A549 (cell line): Measurements from ENCODE around the gene PUS1.

Source experiments
- BHLHE40 ChIP-seq: IDR thresholded peaks from 2 replicates; pipeline ENCODE4 v1.6.1; 2012; ENCODE audit warnings: low read depth, low read length, inconsistent platforms
- MYC ChIP-seq: IDR thresholded peaks from 2 replicates; pipeline ENCODE4 v1.6.1; 2012; ENCODE audit warnings: mild to moderate bottlenecking, inconsistent platforms, low read length, improper control_type of control experiment, borderline replicate concordance
- RAD21 ChIP-seq, 2 experiments: fragments of >200 bp in 1 of 2; sonication (Bioruptor Twin) in 1 of 2; formaldehyde crosslinking in 1 of 2; IDR thresholded peaks in 1 of 2; conservative IDR thresholded peaks in 1 of 2; 2 replicates in 1 of 2; 3 replicates in 1 of 2; pipeline ENCODE4 v1.6.1; 2012 to 2018; ENCODE audit warnings: inconsistent platforms in 1 of 2
- ZNF302 ChIP-seq: fragments of 250-450 bp; sonication (Bioruptor Pico); IDR thresholded peaks from 2 replicates; pipeline ENCODE4 v1.9.0; 2021; ENCODE audit warnings: inconsistent platforms, mild to moderate bottlenecking, moderate library complexity
- TF ChIP-seq, protein P1 (sequence below): fragments of >200 bp; sonication (Bioruptor Twin); formaldehyde crosslinking; IDR thresholded peaks from 3 replicates; pipeline ENCODE4 v1.5.1; 2016
- TF ChIP-seq, protein P2 (sequence below): IDR thresholded peaks from 2 replicates; pipeline ENCODE4 v1.6.1; 2012
- TF ChIP-seq, protein P3 (sequence below): fragments of 200-600 bp; sonication (generic); IDR thresholded peaks from 2 replicates; pipeline ENCODE4 v1.6.1; 2016; ENCODE audit warnings: antibody characterized with exemption, mild to moderate bottlenecking, moderate library complexity
- TF ChIP-seq, protein P4 (sequence below): fragments of 150-350 bp; IDR thresholded peaks from 2 replicates; pipeline ENCODE4 v1.6.1; 2014; ENCODE audit warnings: low read depth, mild to moderate bottlenecking, low read length

DNA sequence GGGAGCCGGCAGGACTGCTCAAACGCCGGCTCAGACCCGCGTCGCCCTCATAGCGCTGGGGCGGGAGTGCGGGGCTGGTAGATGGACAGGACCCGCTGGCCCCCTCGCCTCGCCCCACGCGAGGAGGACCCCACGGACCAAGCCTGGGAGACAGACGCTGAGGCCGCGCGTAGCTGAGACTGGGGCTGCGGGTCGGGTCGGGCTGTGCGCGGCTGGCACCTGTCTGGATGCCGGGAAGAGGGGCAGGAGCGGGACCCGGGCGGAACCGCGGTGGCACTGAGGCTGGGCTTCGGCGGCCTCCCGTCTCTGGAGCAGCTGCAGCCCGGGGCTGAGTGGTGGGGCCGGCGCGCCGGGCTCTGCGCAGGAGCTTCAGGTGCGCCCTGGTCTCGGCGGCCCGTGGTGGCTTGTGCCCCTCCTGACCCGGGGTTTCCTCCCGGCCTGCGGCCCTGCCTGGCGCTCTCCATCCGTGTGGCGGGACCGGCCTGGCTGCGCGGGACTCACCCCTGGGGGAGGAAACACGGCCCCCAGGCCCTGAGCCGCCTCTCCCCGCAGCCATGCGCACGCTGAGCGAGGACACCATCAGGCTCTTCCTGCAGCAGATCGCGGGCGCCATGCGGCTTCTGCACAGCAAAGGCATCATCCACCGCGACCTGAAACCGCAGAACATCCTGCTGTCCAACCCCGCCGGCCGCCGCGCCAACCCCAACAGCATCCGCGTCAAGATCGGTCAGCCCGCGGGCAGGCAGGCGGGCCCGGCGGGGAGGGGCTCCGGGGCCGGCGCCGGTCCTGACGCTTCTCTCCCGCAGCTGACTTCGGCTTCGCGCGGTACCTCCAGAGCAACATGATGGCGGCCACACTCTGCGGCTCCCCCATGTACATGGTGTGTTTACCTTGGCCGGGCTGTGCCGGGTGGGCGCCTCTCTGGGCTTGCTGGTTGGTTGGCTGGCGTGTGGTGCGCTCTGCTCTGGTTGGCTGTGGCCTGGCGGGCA, 20.7 kb upstream of the PUS1 start:
- TF ChIP-seq ZNF302 (CRISPR knock-in tag) (no peak), RAD21 (conservative IDR thresholded peaks at IDR 0.05 in 1 of 2, IDR thresholded peaks at IDR 0.05 in 1 of 2) (no peak), BHLHE40 (no peak), MYC (no peak)
- TF ChIP-seq, protein P1, sequence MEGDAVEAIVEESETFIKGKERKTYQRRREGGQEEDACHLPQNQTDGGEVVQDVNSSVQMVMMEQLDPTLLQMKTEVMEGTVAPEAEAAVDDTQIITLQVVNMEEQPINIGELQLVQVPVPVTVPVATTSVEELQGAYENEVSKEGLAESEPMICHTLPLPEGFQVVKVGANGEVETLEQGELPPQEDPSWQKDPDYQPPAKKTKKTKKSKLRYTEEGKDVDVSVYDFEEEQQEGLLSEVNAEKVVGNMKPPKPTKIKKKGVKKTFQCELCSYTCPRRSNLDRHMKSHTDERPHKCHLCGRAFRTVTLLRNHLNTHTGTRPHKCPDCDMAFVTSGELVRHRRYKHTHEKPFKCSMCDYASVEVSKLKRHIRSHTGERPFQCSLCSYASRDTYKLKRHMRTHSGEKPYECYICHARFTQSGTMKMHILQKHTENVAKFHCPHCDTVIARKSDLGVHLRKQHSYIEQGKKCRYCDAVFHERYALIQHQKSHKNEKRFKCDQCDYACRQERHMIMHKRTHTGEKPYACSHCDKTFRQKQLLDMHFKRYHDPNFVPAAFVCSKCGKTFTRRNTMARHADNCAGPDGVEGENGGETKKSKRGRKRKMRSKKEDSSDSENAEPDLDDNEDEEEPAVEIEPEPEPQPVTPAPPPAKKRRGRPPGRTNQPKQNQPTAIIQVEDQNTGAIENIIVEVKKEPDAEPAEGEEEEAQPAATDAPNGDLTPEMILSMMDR = no peak
- TF ChIP-seq, protein P2, sequence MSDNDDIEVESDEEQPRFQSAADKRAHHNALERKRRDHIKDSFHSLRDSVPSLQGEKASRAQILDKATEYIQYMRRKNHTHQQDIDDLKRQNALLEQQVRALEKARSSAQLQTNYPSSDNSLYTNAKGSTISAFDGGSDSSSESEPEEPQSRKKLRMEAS = no peak
- TF ChIP-seq, protein P3, sequence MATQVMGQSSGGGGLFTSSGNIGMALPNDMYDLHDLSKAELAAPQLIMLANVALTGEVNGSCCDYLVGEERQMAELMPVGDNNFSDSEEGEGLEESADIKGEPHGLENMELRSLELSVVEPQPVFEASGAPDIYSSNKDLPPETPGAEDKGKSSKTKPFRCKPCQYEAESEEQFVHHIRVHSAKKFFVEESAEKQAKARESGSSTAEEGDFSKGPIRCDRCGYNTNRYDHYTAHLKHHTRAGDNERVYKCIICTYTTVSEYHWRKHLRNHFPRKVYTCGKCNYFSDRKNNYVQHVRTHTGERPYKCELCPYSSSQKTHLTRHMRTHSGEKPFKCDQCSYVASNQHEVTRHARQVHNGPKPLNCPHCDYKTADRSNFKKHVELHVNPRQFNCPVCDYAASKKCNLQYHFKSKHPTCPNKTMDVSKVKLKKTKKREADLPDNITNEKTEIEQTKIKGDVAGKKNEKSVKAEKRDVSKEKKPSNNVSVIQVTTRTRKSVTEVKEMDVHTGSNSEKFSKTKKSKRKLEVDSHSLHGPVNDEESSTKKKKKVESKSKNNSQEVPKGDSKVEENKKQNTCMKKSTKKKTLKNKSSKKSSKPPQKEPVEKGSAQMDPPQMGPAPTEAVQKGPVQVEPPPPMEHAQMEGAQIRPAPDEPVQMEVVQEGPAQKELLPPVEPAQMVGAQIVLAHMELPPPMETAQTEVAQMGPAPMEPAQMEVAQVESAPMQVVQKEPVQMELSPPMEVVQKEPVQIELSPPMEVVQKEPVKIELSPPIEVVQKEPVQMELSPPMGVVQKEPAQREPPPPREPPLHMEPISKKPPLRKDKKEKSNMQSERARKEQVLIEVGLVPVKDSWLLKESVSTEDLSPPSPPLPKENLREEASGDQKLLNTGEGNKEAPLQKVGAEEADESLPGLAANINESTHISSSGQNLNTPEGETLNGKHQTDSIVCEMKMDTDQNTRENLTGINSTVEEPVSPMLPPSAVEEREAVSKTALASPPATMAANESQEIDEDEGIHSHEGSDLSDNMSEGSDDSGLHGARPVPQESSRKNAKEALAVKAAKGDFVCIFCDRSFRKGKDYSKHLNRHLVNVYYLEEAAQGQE = no peak
- TF ChIP-seq, protein P4, sequence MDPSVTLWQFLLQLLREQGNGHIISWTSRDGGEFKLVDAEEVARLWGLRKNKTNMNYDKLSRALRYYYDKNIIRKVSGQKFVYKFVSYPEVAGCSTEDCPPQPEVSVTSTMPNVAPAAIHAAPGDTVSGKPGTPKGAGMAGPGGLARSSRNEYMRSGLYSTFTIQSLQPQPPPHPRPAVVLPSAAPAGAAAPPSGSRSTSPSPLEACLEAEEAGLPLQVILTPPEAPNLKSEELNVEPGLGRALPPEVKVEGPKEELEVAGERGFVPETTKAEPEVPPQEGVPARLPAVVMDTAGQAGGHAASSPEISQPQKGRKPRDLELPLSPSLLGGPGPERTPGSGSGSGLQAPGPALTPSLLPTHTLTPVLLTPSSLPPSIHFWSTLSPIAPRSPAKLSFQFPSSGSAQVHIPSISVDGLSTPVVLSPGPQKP = no peak
